ENCODE results near the gene PDCD4.

- TF ChIP-seq POLR2AphosphoS5 (IDR thresholded peaks at IDR 0.05; ENCODE audit: low read depth, low read length) (no peak), EZH2phosphoT487 (IDR thresholded peaks at IDR 0.05; ENCODE audit: borderline replicate concordance) (no peak), SRF (IDR thresholded peaks at IDR 0.05; ENCODE audit: low read depth) (no peak), EZH2 (IDR thresholded peaks at IDR 0.05) (no peak)
Measured at GRCh38 chr10:110845756-110846620, 25.7 kb upstream of the PDCD4 start.

Measured in HCT116 (cell line).